Esophagus muscularis mucosa (tissue), 3 donors: ENCODE results near the gene MAPK9.

ENCODE experiments used
- CTCF ChIP-seq, 3 experiments: fragments of 200-600 bp in 2 of 3; fragments of 450-650 bp in 1 of 3; sonication (generic) in 2 of 3; IDR thresholded peaks; one replicate each; pipeline ENCODE4 v1.5.1; 2017 to 2019; ENCODE audit warnings: antibody characterized with exemption in 3 of 3, mild to moderate bottlenecking in 2 of 3, moderate library complexity in 1 of 3
- POLR2A ChIP-seq: fragments of 450-650 bp; IDR thresholded peaks from one replicate; pipeline ENCODE4 v1.6.1; 2017; ENCODE audit warnings: antibody characterized with exemption, moderate library complexity, mild to moderate bottlenecking, low read depth

GRCh38 chr5:180323160-180323559 is 31.3 kb upstream of the MAPK9 start:
- TF ChIP-seq CTCF (IDR thresholded peaks at IDR 0.05) (no peak), POLR2A (no peak)
